Tibial nerve (tissue), 4 donors: ENCODE measurements around the gene TNIP2.

Experiments used
- CTCF ChIP-seq, 5 experiments: fragments of 200-600 bp in 3 of 5; fragments of 450-650 bp in 2 of 5; sonication (generic) in 3 of 5; IDR thresholded peaks; one replicate each; pipeline ENCODE4 v1.5.1; 2016 to 2019; ENCODE audit warnings: antibody characterized with exemption in 5 of 5, mild to moderate bottlenecking in 3 of 5, moderate library complexity in 2 of 5
- EP300 ChIP-seq, 2 donors: sonication (generic); formaldehyde crosslinking; IDR thresholded peaks; one replicate each; pipeline ENCODE4 v1.6.1; 2017; ENCODE audit warnings: antibody characterized with exemption in 2 of 2, mild to moderate bottlenecking in 1 of 2
- POLR2A ChIP-seq, 2 donors: fragments of 450-650 bp; IDR thresholded peaks; one replicate each; pipeline ENCODE4 v1.6.1; 2017; ENCODE audit warnings: antibody characterized with exemption in 2 of 2, mild to moderate bottlenecking in 2 of 2, moderate library complexity in 2 of 2

GRCh38 chr4:2734612-2735011 lies 21.5 kb downstream of the TNIP2 start:
- TF ChIP-seq CTCF (IDR thresholded peaks at IDR 0.05) (no peak), EP300 (IDR thresholded peaks at IDR 0.05) (no peak), POLR2A (IDR thresholded peaks at IDR 0.05) (no peak)
